HCT116 (cell line): ENCODE results near the gene COL20A1. TPM values are rescaled to one million over a fixed set of nuclear protein-coding genes. Genes with fewer than 3 reads are reported as not detected.

ENCODE experiments used
- ATAC-seq: fragments of 200-7000 bp; cut with Tn5 transposase; 2 replicates; pipeline ENCODE4 v1.9.1; 2020; ENCODE audit warnings: mild to moderate bottlenecking, moderate library complexity
- BruUV-seq: library from RNA; stranded (reverse); fragments of 400-500 nt; replicated peaks from 2 replicates; lab custom pipeline; 2021; lab: Mats Ljungman, UMichigan
- CTCF ChIA-PET: fragments of 300-600 bp; sonication (Branson Sonifier 250); formaldehyde crosslinking; loops from one replicate; lab custom pipeline; 2021; ENCODE audit warnings: antibody characterized with exemption; lab: Charles Lee
- POLR2A ChIA-PET: fragments of 300-600, 350-600 bp; sonication (Branson Sonifier 250); formaldehyde crosslinking; loops from one replicate; lab custom pipeline; 2021; ENCODE audit warnings: antibody characterized with exemption; lab: Charles Lee
- RAD21 ChIA-PET, 2 experiments: fragments of 300-600 bp; sonication (Branson Sonifier 250); formaldehyde crosslinking; loops; one replicate each; lab custom pipeline; 2023; ENCODE audit warnings: low total read pairs in 2 of 2; ENCODE audit not compliant: uncharacterized antibody in 2 of 2, unreplicated experiment in 2 of 2, low non-redundant PET in 1 of 2; lab: Charles Lee
- DNase-seq: peaks from one replicate; pipeline ENCODE4 v3.0.0-alpha.2; 2010; ENCODE audit warnings: low read depth, low spot score
- H2AFZ ChIP-seq: fragments of 200-600 bp; shearing (Covaris generic), sonication (generic); 2 replicates; pipeline ENCODE4 v1.6.1; 2017; ENCODE audit warnings: low read depth, mixed run types, mixed read lengths, antibody characterized with exemption, low read length; ENCODE audit not compliant: poor library complexity, severe bottlenecking
- H3K27ac ChIP-seq: 2 replicates; pipeline ENCODE4 v1.5.1; 2012; ENCODE audit warnings: low read depth, low read length
- H3K27me3 ChIP-seq: fragments of 200-600 bp; sonication (generic); 2 replicates; pipeline ENCODE4 v1.6.1; 2016; ENCODE audit warnings: mixed run types, low read length, mixed read lengths; ENCODE audit not compliant: insufficient read depth
- H3K36me3 ChIP-seq, 2 experiments: fragments of 200-500 bp in 1 of 2; fragments of 200-600 bp in 1 of 2; sonication (Bioruptor generic) in 1 of 2; sonication (generic) in 1 of 2; 2 replicates each; pipeline versions ENCODE4 v1.5.1 to v1.6.1; 2014 to 2016; ENCODE audit warnings: low read length in 2 of 2, inconsistent platforms in 1 of 2, mixed read lengths in 1 of 2, mixed run types in 1 of 2; ENCODE audit not compliant: insufficient read depth in 2 of 2, control insufficient read depth in 1 of 2
- H3K4me1 ChIP-seq, 2 experiments: fragments of 200-600 bp in 1 of 2; sonication (generic) in 1 of 2; 2 replicates each; pipeline versions ENCODE4 v1.5.1 to v1.6.1; 2012 to 2017; ENCODE audit warnings: low read length in 2 of 2, inconsistent platforms in 1 of 2, mild to moderate bottlenecking in 1 of 2, mixed read lengths in 1 of 2, mixed run types in 1 of 2, moderate library complexity in 1 of 2; ENCODE audit not compliant: insufficient read depth in 2 of 2, control insufficient read depth in 1 of 2
- H3K4me2 ChIP-seq: fragments of 200-600 bp; sonication (generic); 2 replicates; pipeline ENCODE4 v1.6.1; 2017; ENCODE audit warnings: mixed run types, low read length, mixed read lengths
- H3K4me3 ChIP-seq, 2 experiments: fragments of 200-600 bp in 1 of 2; sonication (generic) in 1 of 2; replicated peaks in 1 of 2; 2 replicates each; pipeline ENCODE4 v1.5.1; 2011 to 2016; ENCODE audit warnings: low read length in 2 of 2, control low read depth in 1 of 2, low read depth in 1 of 2, mild to moderate bottlenecking in 1 of 2, mixed read lengths in 1 of 2, mixed run types in 1 of 2
- H3K79me2 ChIP-seq: fragments of 200-600 bp; sonication (generic); 2 replicates; pipeline ENCODE4 v1.6.1; 2017; ENCODE audit warnings: mild to moderate bottlenecking, mixed run types, low read length, moderate library complexity, mixed read lengths; ENCODE audit not compliant: insufficient read depth
- H3K9ac ChIP-seq: fragments of 200-600 bp; sonication (generic); 2 replicates; pipeline ENCODE4 v1.6.1; 2016; ENCODE audit warnings: low read length, mixed read lengths
- H3K9me2 ChIP-seq: fragments of 200-600 bp; sonication (generic), shearing (Covaris generic); 2 replicates; pipeline ENCODE4 v1.6.1; 2017; ENCODE audit warnings: mixed run types, mild to moderate bottlenecking, moderate library complexity; ENCODE audit not compliant: insufficient read depth
- H3K9me3 ChIP-seq, 2 experiments: fragments of 200-500 bp in 1 of 2; fragments of 200-600 bp in 1 of 2; sonication (Bioruptor generic) in 1 of 2; sonication (generic) in 1 of 2; 2 replicates each; pipeline ENCODE4 v1.6.1; 2014 to 2017; ENCODE audit warnings: low read length in 2 of 2, mixed read lengths in 2 of 2, inconsistent platforms in 1 of 2, low read depth in 1 of 2, mild to moderate bottlenecking in 1 of 2, mixed run types in 1 of 2, moderate library complexity in 1 of 2; ENCODE audit not compliant: control insufficient read depth in 1 of 2, insufficient read depth in 1 of 2
- H4K20me1 ChIP-seq: fragments of 200-600 bp; sonication (generic), shearing (Covaris generic); 2 replicates; pipeline ENCODE4 v1.6.1; 2017; ENCODE audit warnings: mixed run types, mild to moderate bottlenecking, moderate library complexity; ENCODE audit not compliant: insufficient read depth
- ATF3 ChIP-seq: IDR thresholded peaks from 2 replicates; pipeline ENCODE4 v1.6.1; 2012
- CEBPB ChIP-seq: IDR thresholded peaks from 2 replicates; pipeline ENCODE4 v1.6.1; 2012; ENCODE audit warnings: low read depth
- CTCF ChIP-seq, 3 experiments: fragments of 200-600 bp in 1 of 3; sonication (generic) in 1 of 3; IDR thresholded peaks in 2 of 3; conservative IDR thresholded peaks in 1 of 3; 2 replicates each; pipeline ENCODE4 v1.5.1; 2012 to 2017; ENCODE audit warnings: low read depth in 2 of 3, low read length in 2 of 3, antibody characterized with exemption in 1 of 3, borderline replicate concordance in 1 of 3, control low read depth in 1 of 3, mild to moderate bottlenecking in 1 of 3, mixed read lengths in 1 of 3, mixed run types in 1 of 3, moderate library complexity in 1 of 3; ENCODE audit not compliant: insufficient read depth in 1 of 3
- EGR1 ChIP-seq: IDR thresholded peaks from 2 replicates; pipeline ENCODE4 v1.6.1; 2012; ENCODE audit warnings: low read depth
- ELF1 ChIP-seq: IDR thresholded peaks from 2 replicates; pipeline ENCODE4 v1.6.1; 2012; ENCODE audit warnings: low read depth, borderline replicate concordance
- EZH2 ChIP-seq: fragments of 200-600 bp; sonication (generic); IDR thresholded peaks from 2 replicates; pipeline ENCODE4 v1.6.1; 2017; ENCODE audit warnings: antibody characterized with exemption, mixed run types
- FOSL1 ChIP-seq: IDR thresholded peaks from 2 replicates; pipeline ENCODE4 v1.6.1; 2012; ENCODE audit warnings: low read depth
- JUND ChIP-seq: IDR thresholded peaks from 2 replicates; pipeline ENCODE4 v1.6.1; 2012
- MAX ChIP-seq: IDR thresholded peaks from 2 replicates; pipeline ENCODE4 v1.6.1; 2012
- POLR2A ChIP-seq: IDR thresholded peaks from 2 replicates; pipeline ENCODE4 v1.7.0; 2011; ENCODE audit warnings: borderline replicate concordance; ENCODE audit not compliant: insufficient read depth, insufficient read length; ENCODE audit errors: extremely low read depth
- POLR2AphosphoS5 ChIP-seq: IDR thresholded peaks from 2 replicates; pipeline ENCODE4 v1.6.1; 2011; ENCODE audit warnings: mild to moderate bottlenecking, low read depth, low read length, moderate library complexity
- RAD21 ChIP-seq: IDR thresholded peaks from 2 replicates; pipeline ENCODE4 v1.6.1; 2012; ENCODE audit warnings: low read depth, mild to moderate bottlenecking
- REST ChIP-seq: IDR thresholded peaks from 2 replicates; pipeline ENCODE4 v1.6.1; 2012; ENCODE audit warnings: low read depth
- SIN3A ChIP-seq: IDR thresholded peaks from 2 replicates; pipeline ENCODE4 v1.6.1; 2012; ENCODE audit warnings: low read depth
- TCF7L2 ChIP-seq: IDR thresholded peaks from 2 replicates; pipeline ENCODE4 v1.7.0; 2011; ENCODE audit warnings: borderline replicate concordance, inconsistent platforms; ENCODE audit not compliant: insufficient read depth, insufficient read length; ENCODE audit errors: extremely low read depth
- YY1 ChIP-seq: IDR thresholded peaks from 2 replicates; pipeline ENCODE4 v1.6.1; 2011; ENCODE audit warnings: low read length, low read depth, moderate library complexity, mild to moderate bottlenecking; ENCODE audit not compliant: insufficient replicate concordance; ENCODE audit errors: extremely low read depth
- ZBTB33 ChIP-seq: IDR thresholded peaks from 2 replicates; pipeline ENCODE4 v1.6.1; 2011; ENCODE audit warnings: mild to moderate bottlenecking, low read length, moderate library complexity; ENCODE audit not compliant: insufficient replicate concordance; ENCODE audit errors: extremely low read depth
- ZFX ChIP-seq: fragments of 450-650 bp; IDR thresholded peaks from 2 replicates; pipeline ENCODE4 v1.6.1; 2017
- ZNF274 ChIP-seq: fragments of 200-500 bp; sonication (Bioruptor generic); IDR thresholded peaks from 2 replicates; pipeline ENCODE4 v1.6.1; 2014; ENCODE audit warnings: mild to moderate bottlenecking, low read depth, low read length, inconsistent platforms
- intact Hi-C: fragments of 100-400 bp; cut with micrococcal nuclease; formaldehyde crosslinking; loops from 2 replicates; pipeline ENCODE4 v1.10.0; 2022
- total RNA-seq: library from RNA; stranded (reverse); gene quantifications from one replicate; pipeline ENCODE4 v1.2.1, GENCODE V29; 2021; ENCODE audit not compliant: unreplicated experiment

COL20A1 gene
- total RNA-seq, 1 experiment from 2014 or later, result 0.34 TPM

GRCh38 chr20:63315731-63316491, 22.9 kb downstream of the COL20A1 start:
- ChIA-PET RAD21 (no interaction called here), CTCF (no interaction called here), POLR2A (no interaction called here)
- no peaks in the 10 kb centered on the region for H3K27me3 ChIP-seq
- H3K4me2 ChIP-seq, result no peak overlapping the region
- no peak overlapping the region for H3K4me3 ChIP-seq
- no TSS peak for BruUV-seq
- TF ChIP-seq EGR1 (no peak), ZBTB33 (no peak), ATF3 (no peak), ELF1 (no peak), ZFX (no peak), SIN3A (no peak), REST (no peak), POLR2A (no peak), CTCF (IDR thresholded peaks at IDR 0.05 in 2 of 3, conservative IDR thresholded peaks at IDR 0.05 in 1 of 3; ENCODE audit: borderline replicate concordance in 1 of 3, insufficient read depth in 1 of 3, low read depth in 2 of 3, low read length in 2 of 3) (no peak), FOSL1 (no peak), EZH2 (no peak), CEBPB (no peak), RAD21 (no peak), ZNF274 (no peak), POLR2AphosphoS5 (no peak), YY1 (no peak), MAX (no peak), JUND (no peak), TCF7L2 (no peak)
- DNase-seq, result no peak
- H3K9ac ChIP-seq, result no peak overlapping the region
- no peaks in the 10 kb centered on the region for H3K9me3 ChIP-seq
- H3K9me2 ChIP-seq, result no peaks in the 10 kb centered on the region
- intact Hi-C loops, result no loop called here
- no peaks in the 10 kb centered on the region for H4K20me1 ChIP-seq
- H3K4me1 ChIP-seq, result no peaks in the 10 kb centered on the region
- H3K36me3 ChIP-seq, result no peaks in the 10 kb centered on the region
- no peak overlapping the region for H2AFZ ChIP-seq
- H3K79me2 ChIP-seq, result no peaks in the 10 kb centered on the region
- no peak overlapping the region for H3K27ac ChIP-seq
- no peak for ATAC-seq
